A549 (cell line): ENCODE results near the gene ACTN1. TPM values are rescaled to one million over a fixed set of nuclear protein-coding genes. Genes with fewer than 3 reads are reported as not detected.
A peak's percentile ranks its signal among the peaks of the same experiment; 100 is the strongest.

Source experiments
- ATAC-seq, 2 experiments: fragments of 200-7000 bp in 1 of 2; fragments of >200 bp in 1 of 2; cut with Nextera tagmentation in 1 of 2; cut with Tn5 transposase in 1 of 2; 3 replicates each; pipeline versions ENCODE4 v1.8.0 to v1.9.1; 2018 to 2020; ENCODE audit warnings: mild to moderate bottlenecking in 1 of 2, moderate library complexity in 1 of 2
- CTCF ChIA-PET: fragments of 300-600 bp; sonication (Branson Sonifier 250); formaldehyde crosslinking; extraction: SDS; loops from one replicate; lab custom pipeline; 2021; ENCODE audit warnings: antibody characterized with exemption, inconsistent platforms; lab: Yijun Ruan, JAX
- POLR2A ChIA-PET: fragments of 350-600 bp; formaldehyde crosslinking; extraction: SDS; loops from one replicate; lab custom pipeline; 2021; ENCODE audit warnings: antibody characterized with exemption, inconsistent platforms; lab: Yijun Ruan, JAX
- DNase-seq, 2 experiments: peaks; one replicate each; pipeline versions ENCODE4 v3.0.0 to v3.0.0-alpha.2; 2011 to 2016; ENCODE audit warnings: low read depth in 1 of 2, low spot score in 1 of 2
- FAIRE-seq: peaks from 2 replicates; lab custom pipeline; 2011; peaks lifted over from hg19 to GRCh38; lab: Jason Lieb, UNC
- H3K27ac ChIP-seq, 2 experiments: fragments of >200 bp; sonication (Bioruptor Twin); formaldehyde crosslinking; 3 replicates each; pipeline ENCODE4 v1.5.1; 2016 to 2017
- H3K4me1 ChIP-seq: fragments of >200 bp; sonication (Bioruptor Twin); formaldehyde crosslinking; 3 replicates; pipeline ENCODE4 v1.6.1; 2016
- H3K4me2 ChIP-seq: fragments of >200 bp; sonication (Bioruptor Twin); formaldehyde crosslinking; 3 replicates; pipeline ENCODE4 v1.6.1; 2016
- H3K4me3 ChIP-seq: fragments of >200 bp; sonication (Bioruptor Twin); formaldehyde crosslinking; 3 replicates; pipeline ENCODE4 v1.5.1; 2016
- H3K9me3 ChIP-seq: fragments of >200 bp; sonication (Bioruptor Twin); formaldehyde crosslinking; 3 replicates; pipeline ENCODE4 v1.6.1; 2016
- BHLHE40 ChIP-seq: IDR thresholded peaks from 2 replicates; pipeline ENCODE4 v1.6.1; 2012; ENCODE audit warnings: low read depth, low read length, inconsistent platforms
- CHD2 ChIP-seq: fragments of 150-350 bp; IDR thresholded peaks from 2 replicates; pipeline ENCODE4 v1.6.1; 2014; ENCODE audit warnings: low read length; ENCODE audit not compliant: partially characterized antibody
- CHD4 ChIP-seq: fragments of 200-600 bp; sonication (generic); IDR thresholded peaks from 2 replicates; pipeline ENCODE4 v1.6.1; 2016; ENCODE audit warnings: antibody characterized with exemption, mild to moderate bottlenecking, borderline replicate concordance
- EP300 ChIP-seq, 2 experiments: fragments of >200 bp; sonication (Bioruptor Twin); formaldehyde crosslinking; IDR thresholded peaks; 2 replicates in 1 of 2; 3 replicates in 1 of 2; pipeline ENCODE4 v1.6.1; 2016 to 2017
- ESRRA ChIP-seq: fragments of 150-350 bp; IDR thresholded peaks from 2 replicates; pipeline ENCODE4 v1.6.1; 2014; ENCODE audit warnings: mild to moderate bottlenecking, low read length, borderline replicate concordance
- FOXS1 ChIP-seq: fragments of 250-450 bp; sonication (Bioruptor Pico); IDR thresholded peaks from 2 replicates; pipeline ENCODE4 v1.5.0; 2020; ENCODE audit warnings: mild to moderate bottlenecking, moderate library complexity
- GATA3 ChIP-seq: IDR thresholded peaks from 2 replicates; pipeline ENCODE4 v1.6.1; 2012; ENCODE audit warnings: borderline replicate concordance
- HDAC2 ChIP-seq: fragments of 200-600 bp; sonication (generic); IDR thresholded peaks from 2 replicates; pipeline ENCODE4 v1.6.1; 2016
- HOXA7 ChIP-seq: fragments of 250-450 bp; sonication (Bioruptor Pico); IDR thresholded peaks from 2 replicates; pipeline ENCODE4 v1.5.0; 2020; ENCODE audit warnings: mild to moderate bottlenecking, moderate library complexity
- HOXB13 ChIP-seq: fragments of 250-450 bp; sonication (Bioruptor Pico); IDR thresholded peaks from 2 replicates; pipeline ENCODE4 v1.5.0; 2020; ENCODE audit warnings: low read depth, mild to moderate bottlenecking, moderate library complexity
- JUN ChIP-seq, 2 experiments: fragments of >200 bp; sonication (Bioruptor Twin); formaldehyde crosslinking; IDR thresholded peaks; 2 replicates in 1 of 2; 3 replicates in 1 of 2; pipeline ENCODE4 v1.6.1; 2016 to 2017
- KDM1A ChIP-seq: fragments of 200-600 bp; sonication (generic); IDR thresholded peaks from 2 replicates; pipeline ENCODE4 v1.6.1; 2016; ENCODE audit warnings: low read depth, mild to moderate bottlenecking
- KDM5A ChIP-seq: fragments of 200-600 bp; sonication (generic); IDR thresholded peaks from 2 replicates; pipeline ENCODE4 v1.6.1; 2016; ENCODE audit warnings: antibody characterized with exemption, mild to moderate bottlenecking
- MAZ ChIP-seq: fragments of 150-350 bp; IDR thresholded peaks from 2 replicates; pipeline ENCODE4 v1.6.1; 2014; ENCODE audit warnings: antibody characterized with exemption, low read depth, low read length, borderline replicate concordance
- NFE2L2 ChIP-seq: fragments of 150-350 bp; conservative IDR thresholded peaks from 2 replicates; pipeline ENCODE4 v1.6.1; 2014; ENCODE audit warnings: low read length
- POLR2A ChIP-seq: IDR thresholded peaks from 2 replicates; pipeline ENCODE4 v1.6.1; 2012; ENCODE audit warnings: mild to moderate bottlenecking, low read length
- RFX5 ChIP-seq: fragments of 450-650 bp; IDR thresholded peaks from 2 replicates; pipeline ENCODE4 v1.7.1; 2014; ENCODE audit warnings: antibody characterized with exemption, mild to moderate bottlenecking, moderate library complexity
- SMC3 ChIP-seq: fragments of >200 bp; sonication (Bioruptor Twin); formaldehyde crosslinking; IDR thresholded peaks from 3 replicates; pipeline ENCODE4 v1.6.1; 2018; ENCODE audit warnings: inconsistent platforms
- SREBF2 ChIP-seq: fragments of 450-650 bp; IDR thresholded peaks from 2 replicates; pipeline ENCODE4 v1.6.1; 2014; ENCODE audit warnings: mild to moderate bottlenecking, moderate library complexity
- TFCP2L1 ChIP-seq: fragments of 250-450 bp; sonication (Bioruptor Pico); IDR thresholded peaks from 2 replicates; pipeline ENCODE4 v1.5.0; 2021; ENCODE audit warnings: mild to moderate bottlenecking
- ZFP36 ChIP-seq: fragments of 450-650 bp; IDR thresholded peaks from 2 replicates; pipeline ENCODE4 v1.6.1; 2014; ENCODE audit warnings: borderline replicate concordance; ENCODE audit not compliant: partially characterized antibody
- ZNF302 ChIP-seq: fragments of 250-450 bp; sonication (Bioruptor Pico); IDR thresholded peaks from 2 replicates; pipeline ENCODE4 v1.9.0; 2021; ENCODE audit warnings: inconsistent platforms, mild to moderate bottlenecking, moderate library complexity
- WGBS: methylation state at CpG from one replicate; pipeline ENCODE4 v1.1.6; 2017; ENCODE audit errors: missing lambda C conversion rate; 5-methylcytosine and 5-hydroxymethylcytosine counted together
- polyA plus RNA-seq, 4 experiments: library from polyadenylated mRNA; depleted of rRNA in 3 of 4; stranded (reverse); fragments of >200 nt; fragmentation: RNase III in 1 of 4; extraction: RNeasy Plus Mini Kit Qiagen cat#74134 plus additional on column Dnase treatment in 1 of 4; gene quantifications; 2 replicates in 3 of 4; 3 replicates in 1 of 4; pipeline ENCODE4 v1.2.3, GENCODE V29; 2011 to 2017
- TF ChIP-seq, protein P1 (sequence below): fragments of >200 bp; sonication (Bioruptor Twin); formaldehyde crosslinking; IDR thresholded peaks from 2 replicates; pipeline ENCODE4 v1.6.1; 2016
- TF ChIP-seq, protein P2 (sequence below): IDR thresholded peaks from 2 replicates; pipeline ENCODE4 v1.6.1; 2012; ENCODE audit warnings: low read depth, borderline replicate concordance

Gene ACTN1
- polyA plus RNA-seq, 2 of the 4 experiments (the other 2 are of a cell fraction): 208 to 245 TPM

- no peak overlapping the region for H3K4me3 ChIP-seq
- FAIRE-seq: no peak
- POLR2A ChIA-PET: interaction anchor here (0.5 kb wide), 1 partner anchor 12 kb away, joined by 4 read pairs; no protein-coding TSS in a partner anchor
Measured at GRCh38 chr14:68873376-68873775, 105.7 kb downstream of the ACTN1 start.

GRCh38 chr14:68871392-68871791, 107.7 kb downstream of the ACTN1 start:
- FAIRE-seq: no peak
- 55% methylated on average over 2 of the region's 2 CpGs for WGBS
- CTCF ChIA-PET: interaction anchor here (0.6 to 14.5 kb wide), 4 partner anchors 8 to 675 kb away, joined by 3 to 233 read pairs (median 20); no protein-coding TSS in a partner anchor

More at GRCh38 chr14:68873376-68873775, 105.7 kb downstream of the ACTN1 start:
- CTCF ChIA-PET: interaction anchor here (1.0 to 5.1 kb wide), 6 partner anchors 10 to 235 kb away, joined by 3 to 33 read pairs (median 4); no protein-coding TSS in a partner anchor
- H3K9me3 ChIP-seq: no peaks in the 10 kb centered on the region
- WGBS: 88% methylated on average over 5 of the region's 5 CpGs
- DNase-seq: no peak
- no peak for ATAC-seq
- H3K27ac ChIP-seq: no peak overlapping the region
- TF ChIP-seq RFX5: no peak
- no peak for TF ChIP-seq NFE2L2
- no peak for TF ChIP-seq ZFP36
- TF ChIP-seq FOXS1 (CRISPR knock-in tag): no peak
- no peak for TF ChIP-seq CHD2
- TF ChIP-seq ESRRA: no peak
- no peak for TF ChIP-seq SMC3
- TF ChIP-seq SREBF2: no peak
- TF ChIP-seq CHD4: no peak
- H3K4me2 ChIP-seq: no peak overlapping the region
- H3K4me1 ChIP-seq: no peaks in the 10 kb centered on the region

GRCh38 chr14:68866991-68867533, 112.0 kb downstream of the ACTN1 start:
- TF ChIP-seq HOXB13 (CRISPR knock-in tag) (no peak), KDM5A (no peak), MAZ (no peak), POLR2A (no peak), TFCP2L1 (CRISPR knock-in tag) (no peak), EP300 (IDR thresholded peaks at IDR 0.05) (no peak), BHLHE40 (no peak), HOXA7 (CRISPR knock-in tag) (no peak), GATA3 (no peak), HDAC2 (no peak), KDM1A (no peak)
- TF ChIP-seq, protein P1, sequence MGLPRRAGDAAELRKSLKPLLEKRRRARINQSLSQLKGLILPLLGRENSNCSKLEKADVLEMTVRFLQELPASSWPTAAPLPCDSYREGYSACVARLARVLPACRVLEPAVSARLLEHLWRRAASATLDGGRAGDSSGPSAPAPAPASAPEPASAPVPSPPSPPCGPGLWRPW: no peak
- TF ChIP-seq, protein P2, sequence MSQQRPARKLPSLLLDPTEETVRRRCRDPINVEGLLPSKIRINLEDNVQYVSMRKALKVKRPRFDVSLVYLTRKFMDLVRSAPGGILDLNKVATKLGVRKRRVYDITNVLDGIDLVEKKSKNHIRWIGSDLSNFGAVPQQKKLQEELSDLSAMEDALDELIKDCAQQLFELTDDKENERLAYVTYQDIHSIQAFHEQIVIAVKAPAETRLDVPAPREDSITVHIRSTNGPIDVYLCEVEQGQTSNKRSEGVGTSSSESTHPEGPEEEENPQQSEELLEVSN: no peak
- TF ChIP-seq, all 56 proteins: peak for 0
- ChIA-PET POLR2A (no interaction called here), CTCF (interaction anchor here (1.0 to 14.5 kb wide), 6 partner anchors 9 to 984 kb away, joined by 3 to 233 read pairs (median 3); no protein-coding TSS in a partner anchor)
- H3K4me1 ChIP-seq: no peaks in the 10 kb centered on the region
- no peak overlapping the region for H3K4me3 ChIP-seq
- H3K27ac ChIP-seq: no peak overlapping the region
- no peak overlapping the region for H3K4me2 ChIP-seq
- H3K9me3 ChIP-seq: peaks cover 15% of the 10 kb centered on the region
- no peak for ATAC-seq
- DNase-seq: no peak
- FAIRE-seq: no peak

More at GRCh38 chr14:68871392-68871791, 107.7 kb downstream of the ACTN1 start:
- H3K27ac ChIP-seq: no peak overlapping the region
- no peak for TF ChIP-seq ZNF302 (CRISPR knock-in tag)
- no peak for TF ChIP-seq JUN (IDR thresholded peaks at IDR 0.05)
- TF ChIP-seq, all 56 proteins: peak for 0
- no peak for DNase-seq
- Histone ChIP-seq H3K9me3 (no peaks in the 10 kb centered on the region), H3K4me2 (no peak overlapping the region), H3K4me3 (no peak overlapping the region), H3K4me1 (no peaks in the 10 kb centered on the region)
- ATAC-seq: peak in 1 of 2 experiments; percentile 20; a peak in 2 of 6 replicates
- POLR2A ChIA-PET: interaction anchor here (0.6 kb wide), 1 partner anchor 10 kb away, joined by 4 read pairs; no protein-coding TSS in a partner anchor
